Activated naive CD4-positive, alpha-beta T cell treated with anti-CD3 and anti-CD28 coated beads for 36 hours (primary cell): Measurements from ENCODE around the gene SOHLH1. TPM values are rescaled to one million over a fixed set of nuclear protein-coding genes. Genes with fewer than 3 reads are reported as not detected.

Source experiments
- CTCF ChIA-PET: fragments of 350-600 bp; sonication (Branson Sonifier 250); formaldehyde crosslinking; loops from one replicate; lab custom pipeline; 2021; ENCODE audit warnings: antibody characterized with exemption; lab: Charles Lee
- DNase-seq: peaks from one replicate; pipeline ENCODE4 v3.0.0-alpha.2; 2020
- H3K27ac Mint-ChIP-seq: one replicate; pipeline ENCODE4 v1.8.0; 2021; ENCODE audit warnings: mild to moderate bottlenecking, mixed read lengths
- H3K27me3 Mint-ChIP-seq: one replicate; pipeline ENCODE4 v1.8.0; 2021; ENCODE audit warnings: low read depth, mixed read lengths
- H3K36me3 Mint-ChIP-seq: one replicate; pipeline ENCODE4 v1.8.0; 2021; ENCODE audit warnings: low read depth, mixed read lengths
- H3K4me1 Mint-ChIP-seq: one replicate; pipeline ENCODE4 v1.8.0; 2021; ENCODE audit warnings: low read depth, mixed read lengths
- H3K4me3 Mint-ChIP-seq: one replicate; pipeline ENCODE4 v1.8.0; 2021; ENCODE audit warnings: mild to moderate bottlenecking, moderate library complexity, mixed read lengths
- H3K9me3 Mint-ChIP-seq: one replicate; pipeline ENCODE4 v1.8.0; 2021; ENCODE audit warnings: mixed read lengths
- intact Hi-C: fragments of 100-400 bp; cut with micrococcal nuclease; formaldehyde crosslinking; loops from one replicate; pipeline ENCODE4 v1.15.1; 2023
- total RNA-seq, 2 experiments: library from RNA; stranded (reverse); gene quantifications; one replicate each; pipeline ENCODE4 v1.2.3, GENCODE V29; 2021

The SOHLH1 gene
- total RNA-seq, 2 experiments from 2014 or later, result not detected

DNA sequence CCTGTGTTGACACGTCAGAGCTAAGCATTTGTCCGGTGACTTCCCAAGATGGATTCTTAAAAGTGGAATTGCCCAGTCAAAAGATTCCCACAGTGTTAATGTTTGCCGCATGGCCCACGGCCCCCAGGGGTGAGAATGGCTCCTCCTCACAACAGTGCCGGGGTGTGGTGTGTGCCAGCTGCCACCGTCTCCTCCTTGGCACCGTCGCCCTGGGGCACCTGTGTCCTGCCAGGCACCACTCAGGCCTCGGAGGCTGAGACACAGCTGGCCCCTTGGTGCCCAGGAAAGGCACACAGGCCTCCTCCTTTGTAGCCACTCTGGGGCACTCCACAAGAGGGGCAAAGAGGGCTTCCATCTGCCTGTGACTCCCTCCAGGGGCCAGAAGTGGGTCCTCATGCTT, 7.0 kb upstream of the SOHLH1 start:
- Mint-ChIP-seq H3K27me3 (peaks cover 5% of the 10 kb centered on the region), H3K27ac (no peak overlapping the region), H3K36me3 (no peaks in the 10 kb centered on the region), H3K4me1 (no peaks in the 10 kb centered on the region), H3K9me3 (no peaks in the 10 kb centered on the region), H3K4me3 (no peak overlapping the region)
- DNase-seq, result no peak
- CTCF ChIA-PET, result interaction anchor here (0.6 kb wide), 1 partner anchor 571 kb away, joined by 3 read pairs; no protein-coding TSS in a partner anchor
- intact Hi-C loops, result loop anchor here (10.0 kb wide), 1 partner anchor 101 kb away; no protein-coding TSS in a partner anchor

DNA sequence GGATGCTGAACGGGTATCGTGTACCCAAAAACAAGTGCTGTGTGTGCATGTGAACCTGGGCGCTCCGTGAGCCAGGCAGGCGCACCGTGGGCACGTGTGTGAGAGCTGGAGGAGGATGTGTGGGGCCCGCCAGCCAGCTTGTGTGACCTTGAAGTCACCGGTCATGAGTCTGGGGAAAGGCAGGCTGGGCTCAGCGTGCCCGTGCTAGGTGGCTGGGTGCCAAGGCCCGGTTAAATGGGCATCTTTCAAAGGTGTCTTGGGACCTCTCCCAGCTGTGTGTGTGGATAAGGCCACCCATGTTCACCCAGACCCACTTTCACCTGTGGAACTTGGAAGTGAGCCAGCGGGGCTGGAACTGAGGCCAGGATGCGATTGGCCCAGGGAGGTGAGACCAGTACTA, 6.1 kb upstream of the SOHLH1 start:
- DNase-seq, result no peak
- CTCF ChIA-PET, result interaction anchor here (0.6 to 0.7 kb wide), 2 partner anchors 12 to 572 kb away, joined by 3 to 4 read pairs; no protein-coding TSS in a partner anchor
- H3K36me3 Mint-ChIP-seq, result no peaks in the 10 kb centered on the region
- H3K4me1 Mint-ChIP-seq, result no peaks in the 10 kb centered on the region
- H3K4me3 Mint-ChIP-seq, result no peak overlapping the region
- intact Hi-C loops, result loop anchor here (10.0 kb wide), 1 partner anchor 101 kb away; no protein-coding TSS in a partner anchor
- H3K27ac Mint-ChIP-seq, result no peak overlapping the region
- no peaks in the 10 kb centered on the region for H3K9me3 Mint-ChIP-seq
- H3K27me3 Mint-ChIP-seq, result peaks cover 5% of the 10 kb centered on the region

DNA sequence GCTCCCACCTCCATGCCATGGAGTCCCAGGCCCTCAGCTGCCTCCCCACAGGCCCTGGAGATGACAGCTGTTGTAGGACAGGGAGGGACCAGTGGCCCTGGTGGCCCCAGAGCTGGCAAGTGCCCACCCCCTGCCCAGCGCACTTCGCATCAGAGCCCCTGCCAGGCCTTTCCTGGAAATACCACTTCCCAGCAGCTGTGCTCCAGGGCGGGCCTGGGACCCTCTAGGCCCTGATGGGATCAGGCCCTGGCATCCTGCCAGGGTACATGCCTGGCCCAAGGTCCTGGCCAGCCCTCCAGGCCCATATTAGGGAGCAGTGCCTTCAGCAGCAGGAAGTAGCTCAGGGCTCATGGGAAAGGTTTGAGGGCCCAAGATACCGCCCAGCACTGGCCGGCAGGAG, 5.2 kb upstream of the SOHLH1 start:
- H3K36me3 Mint-ChIP-seq, result no peaks in the 10 kb centered on the region
- CTCF ChIA-PET, result interaction anchor here (0.5 kb wide), 1 partner anchor 37 kb away, joined by 3 read pairs; no protein-coding TSS in a partner anchor
- intact Hi-C loops, result loop anchor here (5.0 to 10.0 kb wide), 2 partner anchors 100 to 418 kb away; no protein-coding TSS in a partner anchor
- H3K27ac Mint-ChIP-seq, result no peak overlapping the region
- no peak for DNase-seq
- H3K27me3 Mint-ChIP-seq, result peaks cover 5% of the 10 kb centered on the region
- no peak overlapping the region for H3K4me3 Mint-ChIP-seq
- H3K4me1 Mint-ChIP-seq, result no peaks in the 10 kb centered on the region
- H3K9me3 Mint-ChIP-seq, result no peaks in the 10 kb centered on the region

DNA sequence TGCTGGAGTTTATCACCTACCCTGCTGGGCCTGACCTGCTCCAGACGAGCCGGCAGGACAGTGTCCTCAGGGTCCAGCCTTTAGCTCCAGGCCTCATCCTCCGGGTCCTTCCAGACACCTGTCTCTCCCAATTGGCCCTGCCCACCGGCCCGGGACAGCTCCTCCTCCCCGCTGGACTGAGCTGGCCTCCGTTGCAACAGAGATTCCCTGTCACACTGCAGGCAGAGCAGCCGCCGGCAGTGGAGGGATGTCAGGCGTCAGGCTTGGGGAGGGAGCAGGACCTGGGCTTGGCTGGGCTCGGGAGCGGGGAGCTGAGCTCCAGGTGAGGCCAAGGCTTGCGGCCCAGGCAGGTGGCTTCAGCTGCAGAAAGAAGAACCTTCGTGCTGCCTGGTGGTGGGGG, 4.4 kb upstream of the SOHLH1 start:
- CTCF ChIA-PET, result no interaction called here
- intact Hi-C loops, result loop anchor here (5.0 to 10.0 kb wide), 2 partner anchors 99 to 419 kb away; no protein-coding TSS in a partner anchor
- no peaks in the 10 kb centered on the region for H3K36me3 Mint-ChIP-seq
- peaks cover 5% of the 10 kb centered on the region for H3K27me3 Mint-ChIP-seq
- H3K27ac Mint-ChIP-seq, result no peak overlapping the region
- no peak for DNase-seq
- no peaks in the 10 kb centered on the region for H3K4me1 Mint-ChIP-seq
- H3K4me3 Mint-ChIP-seq, result no peak overlapping the region
- H3K9me3 Mint-ChIP-seq, result no peaks in the 10 kb centered on the region

DNA sequence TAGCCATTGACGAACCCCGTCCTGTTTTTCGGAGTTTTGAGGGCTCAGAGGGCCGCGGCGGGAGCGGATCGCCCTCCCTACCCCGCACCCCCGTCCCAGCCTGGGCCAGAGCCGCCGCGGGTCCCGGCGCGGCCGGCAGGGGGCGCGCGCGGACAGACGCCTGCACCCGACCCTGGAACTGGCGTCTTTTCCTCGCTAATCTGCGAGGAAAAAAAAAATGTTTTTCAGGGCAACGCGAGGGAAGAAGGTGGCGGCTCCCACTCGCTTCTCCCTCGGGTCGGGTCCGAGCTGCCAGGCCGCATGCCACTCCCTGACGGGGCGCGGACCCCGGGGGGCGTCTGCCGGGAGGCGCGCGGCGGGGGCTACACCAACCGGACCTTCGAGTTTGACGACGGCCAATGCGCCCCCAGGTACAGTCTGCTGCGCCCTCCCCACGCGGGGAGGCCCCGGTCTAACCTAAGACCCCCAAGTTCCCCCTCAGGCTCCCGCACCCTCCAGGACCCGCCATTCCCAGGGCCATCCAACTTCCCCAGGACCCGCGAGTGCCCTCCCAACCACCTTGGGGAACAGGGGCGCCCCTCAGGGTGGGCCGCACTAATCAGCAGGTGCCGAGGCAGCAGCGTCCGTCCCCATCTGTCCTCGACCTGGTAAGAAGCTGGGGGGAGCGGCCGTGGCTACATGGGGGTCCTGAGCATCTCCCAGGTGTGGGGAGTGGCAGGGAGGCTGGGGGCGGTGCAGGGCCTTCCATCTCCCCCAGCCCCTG, 2.9 kb upstream of the SOHLH1 start, which contains the start of gene KCNT1:
Gene KCNT1 (plus strand): TSS at position 227 of the 763 bp plus-strand sequence. CDS start 74 bp downstream, at position 301.
- Mint-ChIP-seq H3K4me3 (no peak within 1 kb of the TSS), H3K4me1 (no peaks in the 10 kb centered on the region), H3K27ac (no peak within 1 kb of the TSS), H3K27me3 (peaks cover 5% of the 10 kb centered on the region), H3K36me3 (no peaks in the 10 kb centered on the region), H3K9me3 (no peaks in the 10 kb centered on the region)
- CTCF ChIA-PET, result interaction anchor here (0.8 kb wide), 1 partner anchor 93 kb away, joined by 3 read pairs; no protein-coding TSS in a partner anchor
- peak; percentile 62 for DNase-seq
- intact Hi-C loops, result loop anchor here (5.0 to 10.0 kb wide), 2 partner anchors 97 to 420 kb away; no protein-coding TSS in a partner anchor

DNA sequence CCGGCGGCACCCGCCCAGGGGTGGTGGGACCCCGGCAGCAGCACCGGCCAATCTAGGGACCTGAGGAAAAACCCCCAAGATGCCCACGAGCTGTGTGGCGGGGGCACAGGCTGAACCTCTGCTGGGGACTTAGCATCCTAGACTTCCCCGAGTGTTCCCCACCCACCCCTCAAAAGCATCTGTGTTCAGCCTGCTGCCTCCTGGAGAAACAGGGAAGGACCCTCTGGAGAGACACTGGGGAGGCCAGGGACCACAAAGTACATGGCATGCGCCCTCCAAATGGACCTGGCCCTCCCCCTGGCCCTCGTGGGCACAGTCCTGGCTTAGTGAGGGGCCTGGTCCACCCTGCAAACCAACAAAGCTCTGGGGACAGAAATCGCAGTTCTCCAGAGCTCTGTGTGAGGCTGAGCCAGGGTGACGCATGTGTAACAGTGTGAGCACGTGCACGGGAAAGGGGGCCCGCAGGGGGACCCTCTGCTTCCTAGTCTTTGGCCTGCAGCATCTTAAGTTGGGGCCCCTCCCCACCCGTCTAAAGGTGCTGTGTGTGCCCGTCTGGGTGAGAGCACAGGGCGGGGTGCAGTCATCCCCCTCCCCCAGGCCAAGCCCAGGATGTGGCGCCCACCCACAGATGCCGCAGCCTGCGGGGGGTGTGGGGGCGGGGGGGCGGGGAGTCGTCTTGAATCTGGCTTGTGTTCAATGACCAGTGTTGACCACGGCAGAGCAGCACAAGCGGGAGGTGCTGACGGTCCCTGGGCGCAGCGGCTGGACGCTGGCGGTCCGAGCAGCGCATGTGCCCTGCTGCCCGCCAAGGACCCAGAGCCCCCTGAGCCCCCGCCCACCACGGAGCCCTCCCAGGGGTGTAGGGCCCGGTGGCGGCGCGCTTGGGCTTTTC, 2.0 kb upstream of the SOHLH1 start:
- Mint-ChIP-seq H3K4me3 (no peak overlapping the region), H3K9me3 (no peaks in the 10 kb centered on the region), H3K4me1 (no peaks in the 10 kb centered on the region), H3K36me3 (no peaks in the 10 kb centered on the region), H3K27ac (no peak overlapping the region), H3K27me3 (peaks cover 5% of the 10 kb centered on the region)
- no peak for DNase-seq
- CTCF ChIA-PET, result no interaction called here
- intact Hi-C loops, result loop anchor here (5.0 to 10.0 kb wide), 2 partner anchors 97 to 421 kb away; no protein-coding TSS in a partner anchor

DNA sequence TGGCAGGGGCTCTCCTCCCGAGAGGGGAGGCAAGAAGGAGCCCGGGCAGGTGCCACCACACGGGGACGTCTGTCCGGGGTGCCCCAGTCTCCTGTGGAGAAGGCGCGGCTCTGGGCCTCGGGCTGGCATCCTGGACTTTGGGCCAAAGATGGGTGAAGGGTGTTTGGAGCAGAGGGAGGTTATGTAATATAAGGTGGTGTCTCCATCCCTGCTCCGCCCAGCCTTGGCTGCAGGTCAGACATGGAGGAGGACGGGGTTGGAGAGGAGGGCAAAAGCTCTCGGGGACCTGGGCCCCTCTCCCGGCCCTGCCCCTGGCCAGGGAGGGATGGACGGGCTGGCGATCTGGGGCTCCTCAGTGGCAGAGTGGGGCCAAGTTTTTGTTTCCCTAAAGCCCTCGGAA, 1.2 kb upstream of the SOHLH1 start:
- Mint-ChIP-seq H3K4me3 (no peak overlapping the region), H3K9me3 (no peaks in the 10 kb centered on the region), H3K27me3 (peaks cover 5% of the 10 kb centered on the region), H3K36me3 (no peaks in the 10 kb centered on the region), H3K4me1 (no peaks in the 10 kb centered on the region), H3K27ac (no peak overlapping the region)
- CTCF ChIA-PET, result no interaction called here
- DNase-seq, result no peak
- intact Hi-C loops, result loop anchor here (5.0 to 10.0 kb wide), 2 partner anchors 96 to 422 kb away; no protein-coding TSS in a partner anchor

DNA sequence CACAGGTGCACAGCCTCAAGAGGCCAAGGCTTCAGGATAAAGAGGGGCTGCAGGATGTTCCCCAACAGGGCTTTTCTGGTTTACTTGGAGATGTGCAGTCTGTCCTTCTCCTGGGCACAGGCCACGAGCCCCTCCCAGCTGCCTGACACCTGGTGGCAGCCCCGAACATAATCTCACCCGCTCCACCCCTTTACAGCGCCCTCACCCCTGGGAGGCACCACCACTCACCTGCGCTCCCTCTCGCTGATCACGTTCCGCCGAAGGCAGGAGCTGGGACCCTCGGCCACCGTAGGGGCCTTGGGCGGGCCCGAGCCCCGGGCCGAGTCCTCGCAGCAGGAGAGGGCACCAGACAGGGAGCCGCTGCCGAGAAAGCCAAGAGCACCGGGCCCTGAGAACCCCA, 514 bp downstream of the SOHLH1 start:
- no peaks in the 10 kb centered on the region for H3K4me1 Mint-ChIP-seq
- DNase-seq, result no peak
- H3K4me3 Mint-ChIP-seq, result no peak overlapping the region
- H3K36me3 Mint-ChIP-seq, result no peaks in the 10 kb centered on the region
- H3K9me3 Mint-ChIP-seq, result no peaks in the 10 kb centered on the region
- no peak overlapping the region for H3K27ac Mint-ChIP-seq
- peaks cover 5% of the 10 kb centered on the region for H3K27me3 Mint-ChIP-seq
- intact Hi-C loops, result no loop called here
- CTCF ChIA-PET, result interaction anchor here (0.5 kb wide), 1 partner anchor 303 kb away, joined by 3 read pairs; no protein-coding TSS in a partner anchor

DNA sequence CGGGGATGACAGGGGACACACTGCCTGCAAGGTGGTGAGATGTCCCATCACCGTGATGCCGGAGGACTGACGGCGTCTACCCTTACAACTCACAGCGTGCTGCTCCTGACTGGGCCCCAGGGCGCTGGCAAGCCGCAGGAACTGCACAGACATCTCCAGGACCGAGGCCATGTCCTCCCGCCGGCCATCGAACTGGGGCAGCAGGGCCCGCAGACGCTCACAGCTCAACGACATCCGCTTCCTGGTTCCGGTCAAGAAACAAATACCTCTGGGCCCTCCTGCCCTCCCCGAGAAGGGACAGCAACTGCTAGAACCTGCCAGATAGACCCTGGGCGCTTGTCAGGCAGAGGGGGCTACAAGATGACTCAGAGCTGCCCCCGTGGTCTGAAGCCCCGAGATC, 1.0 kb downstream of the SOHLH1 start:
- no peaks in the 10 kb centered on the region for H3K9me3 Mint-ChIP-seq
- peaks cover 5% of the 10 kb centered on the region for H3K27me3 Mint-ChIP-seq
- no peaks in the 10 kb centered on the region for H3K36me3 Mint-ChIP-seq
- CTCF ChIA-PET, result no interaction called here
- no peak overlapping the region for H3K27ac Mint-ChIP-seq
- no peak for DNase-seq
- intact Hi-C loops, result no loop called here
- H3K4me1 Mint-ChIP-seq, result no peaks in the 10 kb centered on the region
- no peak overlapping the region for H3K4me3 Mint-ChIP-seq

DNA sequence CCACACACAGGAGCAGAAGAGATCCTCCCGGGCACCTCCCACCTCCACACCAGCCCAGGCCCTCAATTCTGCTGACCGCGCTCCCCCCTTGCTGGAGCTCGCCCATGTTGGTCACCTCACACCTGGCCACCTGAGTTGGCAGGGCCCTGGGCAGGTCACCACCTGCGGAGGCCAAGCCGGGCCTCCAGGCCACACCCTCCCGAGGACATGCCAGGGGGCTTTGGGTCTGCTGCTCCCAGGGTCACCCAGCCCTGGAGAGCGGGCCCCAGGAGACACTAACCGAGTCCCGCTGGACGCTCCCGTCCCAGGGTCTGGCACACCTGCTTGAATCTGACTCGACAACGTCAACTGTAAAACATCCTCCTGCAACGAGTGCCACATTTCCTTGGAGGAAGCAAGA, 2.1 kb downstream of the SOHLH1 start:
- DNase-seq, result no peak
- CTCF ChIA-PET, result interaction anchor here (0.5 kb wide), 1 partner anchor 81 kb away, joined by 3 read pairs; no protein-coding TSS in a partner anchor
- H3K4me1 Mint-ChIP-seq, result no peaks in the 10 kb centered on the region
- H3K9me3 Mint-ChIP-seq, result no peaks in the 10 kb centered on the region
- no peaks in the 10 kb centered on the region for H3K36me3 Mint-ChIP-seq
- H3K4me3 Mint-ChIP-seq, result no peak overlapping the region
- intact Hi-C loops, result no loop called here
- no peaks in the 10 kb centered on the region for H3K27me3 Mint-ChIP-seq
- no peak overlapping the region for H3K27ac Mint-ChIP-seq

DNA sequence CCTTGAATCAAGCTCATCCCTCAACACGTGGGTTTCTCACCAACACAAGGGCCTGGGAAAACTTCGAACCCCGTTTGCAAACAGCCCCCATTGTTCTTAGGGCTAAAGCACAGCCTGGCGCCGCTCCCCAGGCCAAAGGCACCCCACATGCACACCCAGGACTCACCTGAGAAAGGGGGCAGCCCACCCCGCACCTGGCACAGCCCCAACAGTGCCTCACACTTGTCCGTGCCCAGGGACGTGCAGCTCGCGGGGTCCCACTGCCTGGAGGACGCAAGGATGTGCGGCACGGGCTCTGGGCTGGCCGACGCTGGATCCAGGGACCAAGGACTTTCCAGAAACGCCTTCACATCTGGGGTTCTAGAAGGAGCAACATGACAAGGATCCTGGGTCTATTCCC, 2.8 kb downstream of the SOHLH1 start:
- no peak overlapping the region for H3K4me3 Mint-ChIP-seq
- CTCF ChIA-PET, result interaction anchor here (0.7 kb wide), 1 partner anchor 942 kb away, joined by 3 read pairs; no protein-coding TSS in a partner anchor
- intact Hi-C loops, result no loop called here
- no peaks in the 10 kb centered on the region for H3K27me3 Mint-ChIP-seq
- H3K36me3 Mint-ChIP-seq, result no peaks in the 10 kb centered on the region
- DNase-seq, result no peak
- H3K9me3 Mint-ChIP-seq, result no peaks in the 10 kb centered on the region
- H3K4me1 Mint-ChIP-seq, result no peaks in the 10 kb centered on the region
- H3K27ac Mint-ChIP-seq, result no peak overlapping the region

DNA sequence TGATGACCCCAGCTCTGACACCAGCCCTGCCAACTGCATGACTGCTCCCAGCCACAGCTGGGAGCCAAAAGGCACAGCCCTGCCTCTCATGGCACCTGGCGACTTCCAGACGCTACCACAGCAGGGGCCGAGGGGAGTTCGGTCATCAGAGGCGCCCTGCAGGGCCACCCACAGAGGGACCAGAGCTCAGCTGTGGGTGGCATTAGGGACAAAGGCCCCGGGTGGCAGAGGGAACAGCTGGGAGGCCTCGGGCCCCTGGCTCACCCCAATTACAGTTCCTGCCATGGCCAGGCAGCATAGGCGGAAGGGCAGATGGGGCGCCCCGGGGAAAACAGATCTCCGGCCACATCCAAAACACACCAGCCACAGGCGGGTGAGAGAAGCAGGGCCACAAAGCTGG, 3.6 kb downstream of the SOHLH1 start:
- Mint-ChIP-seq H3K4me1 (no peaks in the 10 kb centered on the region), H3K36me3 (no peaks in the 10 kb centered on the region), H3K27ac (no peak overlapping the region), H3K4me3 (no peak overlapping the region), H3K9me3 (no peaks in the 10 kb centered on the region), H3K27me3 (no peaks in the 10 kb centered on the region)
- intact Hi-C loops, result no loop called here
- CTCF ChIA-PET, result no interaction called here
- no peak for DNase-seq
